Measurements from ENCODE around the gene RASA3.
"Not testable (repeated sequence)": the region's sequence is repeated elsewhere in the genome, so short reads cannot be mapped to it uniquely, and the experiment has no call there.

The RASA3 gene

DNA sequence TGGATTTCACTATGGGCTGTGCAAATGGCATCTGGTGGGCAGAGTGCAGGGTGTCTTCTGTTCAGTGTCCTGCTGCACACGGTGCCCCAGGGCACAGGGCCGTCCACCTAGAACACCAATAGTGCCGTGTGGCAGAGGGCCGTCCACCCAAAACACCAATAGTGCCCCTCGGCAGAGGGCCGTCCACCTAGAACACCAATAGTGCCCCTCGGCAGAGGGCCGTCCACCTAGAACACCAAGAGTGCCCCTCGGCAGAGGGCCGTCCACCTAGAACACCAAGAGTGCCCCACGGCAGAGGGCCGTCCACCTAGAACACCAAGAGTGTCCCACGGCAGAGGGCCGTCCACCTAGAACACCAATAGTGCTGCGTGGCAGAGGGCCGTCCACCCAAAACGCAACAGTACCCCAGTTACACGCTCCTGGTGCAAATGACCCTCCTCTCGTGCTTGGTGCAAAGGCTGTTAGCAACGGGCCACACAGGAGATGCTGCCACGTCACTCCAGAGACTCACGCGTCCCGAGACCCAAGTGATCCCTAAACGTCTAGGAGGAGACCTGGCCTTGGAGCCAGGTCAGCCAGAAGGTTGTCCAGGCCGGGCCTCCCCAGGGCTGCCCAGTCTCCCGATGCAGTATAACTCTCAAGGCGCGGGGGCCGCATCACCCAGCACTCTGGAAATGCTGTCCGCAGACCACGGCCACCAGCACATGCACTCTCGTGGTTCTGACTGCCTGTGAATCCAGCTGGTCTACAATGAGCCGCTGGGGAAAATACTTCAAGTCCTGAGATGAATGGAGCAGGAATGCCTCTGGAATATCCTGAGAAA, 51.5 kb downstream of the RASA3 start:
- no peak for DNase-seq (ENCODE audit: low read depth)

DNA sequence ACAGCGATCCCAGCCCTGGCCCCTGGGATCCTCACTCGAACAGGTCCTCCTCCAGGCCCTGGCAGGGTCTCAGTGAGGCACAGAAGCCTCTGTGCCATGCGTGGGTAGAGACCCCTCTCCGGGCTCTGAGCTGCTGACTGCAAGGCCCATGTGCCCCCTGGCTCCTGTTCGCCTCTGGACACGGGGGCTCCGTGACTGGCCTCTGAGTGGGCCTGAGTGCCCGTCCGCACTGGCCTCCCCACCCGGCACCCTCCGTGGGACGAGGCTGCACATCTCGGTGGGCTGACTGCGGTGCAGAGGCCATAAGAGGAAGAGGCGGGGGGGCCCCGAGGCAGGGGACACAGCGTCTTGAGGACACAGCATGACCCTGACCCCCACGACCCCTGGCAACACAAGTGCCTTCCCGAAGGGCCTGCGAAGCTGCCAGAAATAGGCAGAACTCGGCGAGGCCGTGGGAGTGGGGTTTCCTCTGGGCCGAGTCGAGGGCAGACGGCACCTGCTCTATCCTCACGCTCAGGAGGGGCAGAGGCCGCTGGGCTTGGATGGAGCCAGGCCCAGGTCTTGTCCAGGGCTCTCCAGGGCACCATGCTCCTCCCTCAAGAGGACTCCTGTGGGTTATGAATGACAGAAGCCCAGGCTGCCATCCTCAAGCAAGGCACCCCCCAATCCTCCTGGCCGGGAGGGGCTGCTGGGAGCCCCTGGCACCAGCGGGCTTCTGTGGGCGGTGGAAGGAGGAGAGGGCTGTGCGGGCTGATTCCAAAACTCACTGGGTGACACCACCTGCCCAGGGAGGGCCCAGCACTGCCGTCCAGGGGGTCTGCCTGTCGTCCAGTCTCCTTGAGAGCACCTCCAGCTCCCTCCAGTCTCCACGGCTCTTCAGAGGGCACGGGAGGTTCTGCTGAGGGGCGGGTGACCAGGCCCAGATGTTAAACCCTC, 52.6 kb downstream of the RASA3 start:
- no peak for DNase-seq (ENCODE audit: low read depth)

DNA sequence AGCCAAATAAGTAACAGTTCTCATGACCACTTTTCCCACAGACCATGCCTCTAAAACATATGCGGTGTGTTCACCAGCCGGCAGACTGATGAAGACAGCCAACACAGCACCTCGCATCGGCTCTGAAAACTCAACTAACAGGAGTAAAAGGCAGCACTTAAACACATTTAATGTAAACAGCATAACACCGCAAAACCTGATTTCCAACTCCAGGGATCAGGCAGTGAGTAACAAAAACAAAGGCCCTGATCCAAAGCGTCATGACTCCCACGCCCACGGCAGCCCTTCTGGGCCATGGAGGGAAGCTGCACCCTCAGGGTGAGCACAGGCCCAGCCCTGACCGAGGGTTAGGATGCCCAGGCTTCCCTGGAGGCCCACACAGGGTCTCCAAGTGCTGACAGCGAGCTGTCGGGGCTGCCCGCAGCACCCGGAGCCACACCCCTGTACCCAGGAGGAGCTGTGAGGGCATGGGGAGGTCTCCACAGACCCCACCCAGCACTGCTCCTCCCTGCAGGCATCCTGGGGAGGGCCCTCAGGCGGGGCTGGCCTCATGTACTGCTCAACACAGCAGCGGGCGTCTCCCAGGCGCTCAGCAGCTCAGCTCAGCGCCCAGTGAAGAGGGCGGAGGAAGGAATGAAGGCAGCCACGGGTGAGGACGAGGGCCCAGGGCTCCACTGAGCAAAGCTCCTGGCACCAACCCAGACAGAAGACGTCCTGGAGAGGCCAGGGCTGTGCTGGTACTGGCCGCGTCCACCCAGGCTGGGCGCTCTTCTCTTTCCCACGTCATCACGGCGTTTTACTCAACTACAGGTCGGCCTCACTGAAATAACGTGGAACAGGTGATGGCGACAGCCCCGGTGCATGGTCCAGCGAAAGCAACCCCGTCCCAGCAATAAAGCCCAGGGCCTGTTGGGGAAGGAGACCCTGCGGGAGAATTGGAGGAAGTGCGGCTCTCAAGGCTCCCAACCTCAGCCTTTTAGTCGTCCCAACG, 53.7 kb downstream of the RASA3 start:
- DNase-seq (ENCODE audit: low read depth) = no peak

DNA sequence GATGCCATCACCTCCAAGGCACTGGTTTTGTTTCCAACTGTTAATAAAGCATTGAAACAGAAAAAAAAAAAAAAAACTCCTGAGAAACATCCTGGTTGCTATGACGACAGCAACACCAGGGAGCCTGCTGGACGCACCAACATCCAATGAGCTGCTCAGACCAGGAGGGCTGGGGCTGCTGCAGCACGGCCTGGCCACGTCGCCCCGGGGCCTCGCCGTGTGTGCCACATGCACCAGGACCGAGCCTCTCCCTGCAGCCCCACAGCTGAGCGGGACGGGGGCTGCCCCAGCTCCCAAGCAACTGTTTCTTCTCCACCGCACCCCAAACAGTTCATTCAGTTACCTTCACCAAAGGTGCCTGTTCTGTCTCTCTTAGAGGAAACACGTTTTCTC, 54.5 kb downstream of the RASA3 start:
- no peak for DNase-seq (ENCODE audit: low read depth)

DNA sequence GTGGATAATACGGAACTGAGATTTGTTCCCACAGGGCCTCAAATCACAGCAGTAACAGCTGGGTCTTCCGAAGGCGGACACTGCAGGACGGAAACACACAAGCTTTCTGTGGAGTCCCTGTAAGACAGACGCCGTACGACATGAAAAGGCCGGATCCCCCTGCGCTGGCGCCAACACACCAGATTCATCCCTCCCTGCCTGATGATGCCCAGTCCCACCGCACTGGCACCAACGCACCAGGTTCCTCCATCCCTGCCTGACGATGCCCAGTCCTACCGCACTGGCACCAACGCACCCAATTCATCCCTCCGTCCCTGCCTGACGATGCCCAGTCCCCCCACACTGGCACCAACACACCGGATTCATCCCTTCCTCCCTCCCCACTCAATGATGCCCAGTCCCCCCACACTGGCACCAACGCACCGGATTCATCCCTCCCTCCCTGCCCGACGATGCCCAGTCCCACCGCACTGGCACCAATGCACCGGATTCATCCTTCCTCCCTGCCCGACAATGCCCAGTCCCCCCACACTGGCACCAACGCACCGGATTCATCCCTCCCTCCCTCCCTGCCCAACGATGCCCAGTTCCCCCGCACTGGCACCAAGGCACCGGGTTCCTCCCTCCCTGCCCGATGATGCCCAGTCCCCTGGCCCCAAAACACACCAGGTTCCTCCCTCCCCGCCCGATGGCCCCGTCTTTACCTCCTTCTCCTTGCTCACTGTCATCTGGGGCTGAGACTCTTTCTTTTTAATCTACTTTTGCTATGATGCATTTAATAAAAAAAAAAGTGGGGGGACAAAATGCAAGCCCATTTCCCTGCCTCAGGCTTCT, 55.1 kb downstream of the RASA3 start:
- DNase-seq (ENCODE audit: low read depth) = no peak

DNA sequence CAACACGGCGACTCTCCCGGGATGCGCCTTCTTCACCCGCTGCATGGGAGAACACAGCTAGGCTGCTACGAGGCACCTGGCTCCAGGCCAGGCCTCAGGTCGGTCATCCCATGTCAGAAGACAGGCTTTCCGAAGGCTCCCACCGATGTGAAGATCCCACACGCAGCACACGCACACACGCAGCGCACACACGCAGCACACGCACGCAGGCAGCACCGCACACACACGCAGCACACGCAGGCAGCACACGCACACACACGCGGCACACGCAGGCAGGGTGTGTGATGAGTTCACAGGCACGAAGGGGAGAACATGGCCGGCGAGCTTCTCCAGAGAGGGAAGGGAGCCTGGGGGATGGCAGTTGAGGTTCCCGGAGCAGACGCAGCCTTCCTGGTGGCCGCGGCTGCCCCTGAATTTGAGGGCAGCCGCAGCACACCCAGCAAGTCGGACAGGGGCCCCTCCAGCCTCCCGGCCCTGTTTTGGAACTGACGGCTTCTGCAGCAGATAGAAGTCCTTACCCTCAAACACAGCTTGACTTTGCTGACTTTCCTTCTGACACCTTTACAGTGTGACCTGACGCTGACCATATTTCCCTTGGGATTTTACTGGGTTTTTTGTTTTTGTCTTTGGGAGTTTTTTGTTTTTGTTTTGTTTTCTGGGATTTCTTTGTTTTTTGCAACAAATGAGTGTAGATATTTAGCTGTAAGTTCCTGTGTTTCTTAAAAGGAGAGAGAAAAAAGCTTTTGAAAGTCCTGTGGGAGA, 55.9 kb downstream of the RASA3 start:
- no peak for DNase-seq (ENCODE audit: low read depth)

DNA sequence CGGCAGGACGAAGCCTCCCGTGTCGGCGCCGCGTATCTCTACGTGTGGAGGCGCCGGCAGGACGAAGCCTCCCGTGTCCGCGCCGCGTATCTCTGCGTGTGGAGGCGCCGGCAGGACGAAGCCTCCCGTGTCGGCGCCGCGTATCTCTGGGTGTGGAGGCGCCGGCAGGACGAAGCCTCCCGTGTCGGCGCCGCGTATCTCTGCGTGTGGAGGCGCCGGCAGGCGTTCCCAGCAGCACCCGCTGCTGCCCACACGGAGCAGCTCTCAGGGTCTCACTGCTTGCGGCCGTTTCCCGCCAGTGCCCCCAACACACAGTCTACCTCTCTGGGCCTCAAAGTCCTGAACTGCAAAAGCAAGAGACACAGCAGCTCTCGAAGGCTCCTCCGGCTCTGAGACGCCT, 56.6 kb downstream of the RASA3 start:
- DNase-seq (ENCODE audit: low read depth) = not testable (repeated sequence)

DNA sequence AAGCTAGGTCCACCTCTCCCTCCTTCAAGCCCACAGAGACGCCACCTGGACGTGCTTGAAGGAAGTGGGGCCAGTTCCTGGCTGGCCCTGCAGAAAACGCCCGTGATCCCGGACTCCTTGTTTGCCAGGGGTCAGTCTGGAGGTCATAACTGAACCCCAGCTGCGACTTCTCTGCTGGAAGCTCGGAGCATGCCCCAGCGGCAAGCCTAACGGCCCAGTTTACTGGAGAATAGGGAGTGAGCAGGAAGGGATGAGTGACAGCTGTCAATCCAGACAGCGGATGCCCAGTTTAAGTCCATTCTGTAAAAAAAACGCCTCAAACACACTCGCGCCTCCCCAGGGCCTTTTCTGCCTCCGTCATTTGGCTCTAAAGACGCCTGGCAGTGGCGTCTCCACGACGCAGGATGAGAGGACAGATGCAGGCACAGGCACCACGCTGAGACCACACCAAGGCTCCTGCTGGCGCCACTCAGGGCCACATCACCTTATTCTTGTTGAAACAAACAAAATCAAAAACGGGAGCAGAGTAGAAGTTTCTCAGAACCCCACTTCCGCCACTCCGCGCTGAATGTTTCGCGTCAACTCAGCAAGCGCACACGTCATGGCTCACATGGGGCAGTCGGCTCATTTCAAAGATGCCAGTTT, 57.6 kb downstream of the RASA3 start:
- no peak for DNase-seq (ENCODE audit: low read depth)

DNA sequence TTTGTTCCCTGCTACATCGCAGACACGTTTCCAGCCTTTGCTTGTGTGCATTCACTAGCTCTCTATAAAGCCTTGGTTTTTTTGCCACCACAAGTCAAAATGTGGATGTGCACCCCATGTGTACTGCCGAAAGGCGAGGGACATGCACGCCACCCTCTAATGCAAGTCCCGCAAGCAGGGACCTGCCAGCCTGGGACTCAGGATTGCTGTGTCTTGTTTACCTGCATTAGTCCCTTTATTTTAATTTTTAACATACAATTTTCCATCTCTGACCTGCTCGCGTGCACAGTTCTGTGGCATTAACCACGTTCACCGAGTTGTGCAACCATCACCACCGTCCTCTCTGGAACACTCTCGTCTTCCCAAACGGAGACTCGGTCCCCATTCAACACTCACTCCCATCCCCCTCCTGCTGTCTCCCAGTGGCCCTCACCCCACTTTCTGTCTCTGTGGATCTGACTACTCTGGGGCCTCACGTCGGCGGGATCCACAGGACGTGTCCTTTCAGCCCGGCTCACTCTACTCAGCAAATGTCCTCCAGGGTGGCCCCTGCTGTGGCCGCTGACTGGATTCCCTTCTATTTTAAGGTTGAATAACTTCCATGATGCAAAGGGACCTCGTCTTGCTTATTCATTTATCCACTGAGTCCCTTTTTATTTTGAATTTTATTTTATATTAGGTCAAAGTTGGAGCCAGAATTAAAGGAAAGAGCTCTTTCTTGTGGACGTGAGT, 58.4 kb downstream of the RASA3 start:
- no peak for DNase-seq (ENCODE audit: low read depth)

DNA sequence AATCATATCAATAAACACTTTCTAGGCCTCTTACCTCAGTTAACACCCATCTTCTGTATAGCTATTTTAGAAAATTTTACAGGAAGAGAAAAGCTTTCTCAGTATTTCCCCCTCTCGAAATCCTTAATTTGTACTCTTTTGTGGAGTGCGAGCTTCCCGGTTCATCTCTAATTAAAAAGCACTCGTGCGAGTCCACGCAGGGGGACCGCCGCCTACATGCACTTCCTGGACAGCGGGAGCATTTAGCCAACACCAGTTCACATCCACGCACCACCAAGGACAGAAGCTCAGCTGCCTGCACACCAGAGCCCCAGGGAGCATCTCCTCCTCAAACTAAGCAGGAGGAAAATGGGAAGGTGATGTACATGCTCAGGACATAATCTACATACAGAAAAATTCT, 60.0 kb downstream of the RASA3 start:
- DNase-seq (ENCODE audit: low read depth) = no peak

DNA sequence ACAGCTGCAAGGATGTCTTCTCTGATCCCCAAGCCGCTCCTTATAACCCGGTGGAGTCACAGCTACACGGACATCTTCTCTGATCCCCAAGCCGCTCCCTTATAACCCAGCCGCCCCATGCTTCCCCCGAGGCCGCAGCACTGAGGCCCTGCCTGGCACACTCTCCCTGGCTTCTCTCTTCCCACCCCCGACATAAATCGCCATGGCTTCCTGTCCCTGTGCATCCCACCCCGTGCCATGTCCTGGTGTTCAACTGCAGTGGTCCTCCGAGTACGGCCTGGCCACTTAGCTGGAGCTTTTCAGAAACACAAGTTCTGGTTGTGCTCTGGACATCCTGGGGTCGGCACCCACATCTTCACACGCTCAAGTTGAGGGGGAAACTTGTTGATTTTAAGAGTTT, 60.4 kb downstream of the RASA3 start:
- DNase-seq (ENCODE audit: low read depth) = no peak

DNA sequence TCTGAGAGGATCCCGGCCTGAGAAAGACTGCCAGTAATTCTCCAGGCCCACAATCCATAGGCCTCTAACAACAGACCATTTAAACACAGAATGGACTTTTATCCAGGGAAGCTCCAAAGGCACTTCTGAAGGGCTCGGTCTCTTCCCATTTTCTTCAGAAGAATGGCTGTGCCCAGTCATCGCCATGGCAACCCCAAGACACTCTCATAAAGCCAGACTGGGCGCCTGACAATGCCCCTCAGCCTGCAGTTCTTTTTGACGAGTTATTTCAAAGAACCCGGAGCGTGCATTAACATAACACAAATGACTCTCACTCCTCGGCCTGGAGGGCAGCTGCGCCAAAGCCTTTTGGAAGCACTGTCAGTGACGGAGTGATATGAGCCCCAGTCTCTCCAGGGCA, 61.0 kb downstream of the RASA3 start:
- no peak for DNase-seq (ENCODE audit: low read depth)

DNA sequence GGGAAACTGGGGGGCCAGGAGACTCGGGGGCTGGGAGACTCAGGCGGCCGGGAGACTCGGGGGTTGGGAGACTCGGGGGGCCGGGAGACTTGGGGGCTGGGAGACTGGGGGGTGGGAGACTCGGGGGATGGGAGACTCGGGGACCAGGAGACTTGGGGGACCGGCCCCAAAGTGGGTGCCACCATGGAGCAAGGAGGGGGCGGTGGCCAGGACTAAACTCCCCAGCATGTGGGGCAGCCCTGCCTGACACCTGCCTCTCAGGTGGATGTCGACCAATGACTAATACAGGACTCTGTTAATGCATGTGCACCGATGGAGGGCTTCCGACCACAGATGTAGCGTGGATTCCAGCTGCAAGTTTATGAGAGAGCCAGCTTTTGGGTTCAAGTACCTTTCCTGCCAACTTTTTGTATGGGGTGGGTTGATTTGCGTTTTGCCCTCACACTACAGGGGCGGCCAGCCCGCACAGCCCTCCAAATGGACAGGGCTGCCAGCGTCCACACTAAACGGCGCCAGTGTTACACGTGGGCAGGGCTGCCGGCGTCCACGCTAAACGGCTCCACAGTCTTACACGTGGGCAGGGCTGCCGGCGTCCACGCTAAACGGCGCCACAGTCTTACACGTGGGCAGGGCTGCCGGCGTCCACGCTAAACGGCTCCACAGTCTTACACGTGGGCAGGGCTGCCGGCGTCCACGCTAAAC, 62.2 kb downstream of the RASA3 start:
- DNase-seq (ENCODE audit: low read depth) = no peak

DNA sequence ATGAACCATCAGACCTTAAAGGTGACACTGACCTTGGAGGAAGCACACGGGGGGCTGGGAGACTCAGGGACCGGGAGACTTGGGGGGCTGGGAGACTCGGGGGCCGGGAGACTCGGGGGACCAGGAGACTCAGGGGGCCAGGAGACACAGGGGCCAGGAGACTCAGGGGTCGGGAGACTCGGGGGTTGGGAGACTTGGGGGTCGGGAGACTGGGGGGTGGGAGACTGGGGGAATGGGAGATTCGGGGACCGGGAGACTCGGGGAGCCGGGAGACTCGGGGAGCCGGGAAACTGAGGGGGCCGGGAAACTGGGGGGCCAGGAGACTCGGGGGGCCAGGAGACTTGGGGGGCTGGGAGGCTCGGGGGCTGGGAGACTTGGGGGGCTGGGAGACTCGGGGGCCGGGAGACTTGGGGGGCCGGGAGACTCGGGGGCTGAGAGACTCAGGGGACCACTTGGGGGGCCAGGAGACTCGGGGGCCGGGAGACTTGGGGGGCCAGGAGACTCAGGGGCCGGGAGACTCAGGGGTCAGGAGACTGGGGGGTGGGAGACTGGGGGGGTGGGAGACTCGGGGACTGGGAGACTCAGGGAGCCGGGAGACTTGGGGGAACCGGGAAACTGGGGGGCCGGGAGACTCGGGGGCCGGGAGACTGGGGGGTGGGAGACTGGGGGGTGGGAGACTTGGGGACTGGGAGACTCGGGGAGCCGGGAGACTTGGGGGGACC, 62.9 kb downstream of the RASA3 start:
- no peak for DNase-seq (ENCODE audit: low read depth)

DNA sequence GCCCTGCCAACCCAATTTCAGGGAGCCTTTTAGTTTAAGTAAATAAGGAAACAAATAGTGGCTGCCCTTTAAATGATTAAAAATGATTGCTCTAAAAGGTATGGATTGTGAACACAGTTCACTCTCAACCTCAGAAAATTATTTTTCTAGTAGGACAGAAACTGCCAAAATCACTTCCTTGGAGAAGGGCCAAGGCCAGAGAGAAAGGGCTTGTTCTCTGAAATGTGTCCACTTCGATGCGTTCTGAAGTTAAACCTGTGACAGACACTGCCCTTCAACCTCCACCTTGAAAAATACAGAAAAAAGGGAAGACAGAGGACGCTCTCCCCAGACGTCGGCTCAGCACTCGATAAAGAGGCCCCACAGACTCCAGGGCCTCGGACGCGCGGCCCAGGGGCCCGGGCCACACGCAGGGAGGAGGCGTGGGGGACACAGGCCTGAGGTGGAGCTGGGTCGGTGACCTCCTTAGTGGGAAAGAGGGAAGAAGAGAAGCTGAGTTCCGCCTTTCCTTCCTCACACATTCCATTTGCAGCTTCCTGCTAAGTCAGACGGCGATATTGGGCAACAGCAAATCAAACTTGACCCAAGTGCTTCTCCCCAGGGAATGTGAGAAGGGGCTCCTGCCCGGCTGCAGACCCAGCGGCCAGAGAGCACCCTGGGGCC, 63.6 kb downstream of the RASA3 start:
- DNase-seq (ENCODE audit: low read depth) = no peak

DNA sequence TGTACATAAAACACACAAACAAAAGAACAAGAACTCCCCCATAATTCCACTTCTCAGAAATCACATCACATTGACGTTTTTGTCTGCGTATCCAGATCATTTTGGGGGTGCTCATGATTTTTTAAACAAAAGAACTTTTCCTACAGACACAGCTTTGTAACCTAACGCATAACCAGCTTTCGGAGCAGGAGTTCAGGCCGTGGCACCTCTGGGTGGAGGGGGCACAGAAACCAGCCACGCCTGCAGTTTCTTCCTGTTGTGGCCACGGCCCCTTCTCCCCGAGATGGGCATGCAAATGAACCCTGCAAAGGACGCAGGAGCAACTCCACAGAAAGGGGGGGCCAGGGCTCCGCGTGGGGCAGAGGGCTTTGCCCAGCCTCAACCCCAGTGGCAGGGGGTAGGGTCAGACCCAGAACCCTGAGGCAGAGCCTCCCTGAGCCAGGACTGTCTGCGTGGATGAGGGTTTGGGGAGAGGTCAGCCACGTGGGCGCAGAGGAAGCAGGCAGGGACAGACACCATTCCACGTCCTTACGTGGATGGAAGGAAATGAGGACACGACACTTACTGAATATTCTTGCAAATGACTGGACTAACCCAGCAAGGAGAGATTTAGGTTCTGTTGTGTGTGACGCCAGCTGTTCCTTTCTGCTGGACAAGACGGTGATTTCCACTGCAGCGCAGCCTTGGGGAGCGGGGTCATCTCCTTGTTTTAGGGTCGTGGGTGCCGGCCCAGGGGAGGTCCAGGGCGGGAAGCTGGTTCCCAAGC, 64.4 kb downstream of the RASA3 start:
- no peak for DNase-seq (ENCODE audit: low read depth)
